OCI-LY3 (cell line): ENCODE results near the gene BZW2.

Experiments used
- H2AFZ ChIP-seq: fragments of 200-600, 300-600 bp; shearing (Covaris generic); 2 replicates; pipeline ENCODE4 v1.6.0; 2014; ENCODE audit warnings: antibody characterized with exemption, low read depth, low read length
- H3K27ac ChIP-seq: fragments of 200-600, 300-600 bp; sonication (generic); 2 replicates; pipeline ENCODE4 v1.5.1; 2014; ENCODE audit warnings: mild to moderate bottlenecking, low read length, moderate library complexity, mixed read lengths
- H3K27me3 ChIP-seq: fragments of 200-600, 300-600 bp; sonication (generic); 2 replicates; pipeline ENCODE4 v1.6.1; 2014; ENCODE audit warnings: low read depth, low read length, mixed read lengths
- H3K36me3 ChIP-seq: fragments of 200-600, 300-600 bp; sonication (generic); replicated peaks from 2 replicates; pipeline ENCODE3; 2014; ENCODE audit warnings: low read depth, low read length, mixed read lengths
- H3K4me1 ChIP-seq: fragments of 300-600, 200-600 bp; sonication (generic); 2 replicates; pipeline ENCODE4 v1.6.1; 2014; ENCODE audit warnings: low read length, mixed read lengths
- H3K4me2 ChIP-seq: fragments of 200-600, 300-600 bp; sonication (generic); 2 replicates; pipeline ENCODE4 v1.6.1; 2014; ENCODE audit warnings: low read length, mixed read lengths
- H3K4me3 ChIP-seq: fragments of 300-600, 200-600 bp; sonication (generic); 2 replicates; pipeline ENCODE4 v1.5.1; 2014; ENCODE audit warnings: antibody characterized with exemption, mild to moderate bottlenecking, low read length, moderate library complexity
- H3K79me2 ChIP-seq: fragments of 300-600, 200-600 bp; shearing (Covaris generic); 2 replicates; pipeline ENCODE4 v1.6.1; 2014; ENCODE audit warnings: mild to moderate bottlenecking, low read length, mixed read lengths
- H3K9ac ChIP-seq: fragments of 300-600, 200-600 bp; shearing (Covaris generic); 2 replicates; pipeline ENCODE4 v1.6.0; 2014; ENCODE audit warnings: mild to moderate bottlenecking, low read length, moderate library complexity
- H3K9me3 ChIP-seq: fragments of 200-600, 300-600 bp; shearing (Covaris generic); 2 replicates; pipeline ENCODE4 v1.6.1; 2014; ENCODE audit warnings: low read length, mixed read lengths; ENCODE audit not compliant: insufficient read depth
- H4K20me1 ChIP-seq: fragments of 200-600, 300-600 bp; sonication (generic); 2 replicates; pipeline ENCODE4 v1.6.1; 2016; ENCODE audit warnings: low read length, mixed read lengths; ENCODE audit not compliant: insufficient read depth
- CTCF ChIP-seq: fragments of 200-600, 300-600 bp; sonication (generic); IDR thresholded peaks from 2 replicates; pipeline ENCODE4 v1.5.1; 2014; ENCODE audit warnings: antibody characterized with exemption, low read length, low read depth
- EZH2phosphoT487 ChIP-seq: fragments of 200-600 bp; shearing (Covaris generic); IDR thresholded peaks from 2 replicates; pipeline ENCODE4 v1.6.1; 2018; ENCODE audit warnings: antibody characterized with exemption, mixed run types, low read depth

The BZW2 gene

GRCh38 chr7:16604054-16604453 lies 41.9 kb upstream of the BZW2 start:
- no peak overlapping the region for H3K4me3 ChIP-seq
- no peaks in the 10 kb centered on the region for H4K20me1 ChIP-seq
- no peak overlapping the region for H2AFZ ChIP-seq
- peaks cover 25% of the 10 kb centered on the region for H3K4me1 ChIP-seq
- no peaks in the 10 kb centered on the region for H3K9me3 ChIP-seq
- peaks cover 7% of the 10 kb centered on the region for H3K36me3 ChIP-seq
- no peaks in the 10 kb centered on the region for H3K27me3 ChIP-seq
- no peaks in the 10 kb centered on the region for H3K79me2 ChIP-seq
- TF ChIP-seq EZH2phosphoT487 (no peak), CTCF (peak; percentile 44)
- H3K27ac ChIP-seq = no peak overlapping the region
- no peak overlapping the region for H3K9ac ChIP-seq
- H3K4me2 ChIP-seq = no peak overlapping the region

GRCh38 chr7:16606704-16607103 lies 39.3 kb upstream of the BZW2 start:
- H3K79me2 ChIP-seq = no peaks in the 10 kb centered on the region
- no peak overlapping the region for H3K4me3 ChIP-seq
- TF ChIP-seq EZH2phosphoT487 (no peak), CTCF (no peak)
- no peaks in the 10 kb centered on the region for H3K9me3 ChIP-seq
- no peak overlapping the region for H3K9ac ChIP-seq
- H3K4me1 ChIP-seq = peaks cover 30% of the 10 kb centered on the region
- H3K36me3 ChIP-seq = peaks cover 9% of the 10 kb centered on the region
- no peaks in the 10 kb centered on the region for H3K27me3 ChIP-seq
- H3K4me2 ChIP-seq = peak overlapping the region; percentile 43
- H2AFZ ChIP-seq = no peak overlapping the region
- peak overlapping the region; percentile 73 for H3K27ac ChIP-seq
- no peaks in the 10 kb centered on the region for H4K20me1 ChIP-seq

GRCh38 chr7:16609842-16610450 lies 36.0 kb upstream of the BZW2 start:
- Histone ChIP-seq H3K9ac (no peak overlapping the region; the same call in 1 of the 2 replicates), H3K9me3 (no peaks in the 10 kb centered on the region), H3K27ac (peak overlapping the region; percentile 29; the same call in 1 of the 2 replicates), H3K4me3 (peak overlapping the region; percentile 45; the same call in 1 of the 2 replicates), H3K36me3 (peaks cover 9% of the 10 kb centered on the region), H3K4me1 (peaks cover 30% of the 10 kb centered on the region), H3K79me2 (no peaks in the 10 kb centered on the region), H3K4me2 (peak overlapping the region; percentile 63), H2AFZ (no peak overlapping the region), H4K20me1 (no peaks in the 10 kb centered on the region), H3K27me3 (no peaks in the 10 kb centered on the region)
- TF ChIP-seq EZH2phosphoT487 (no peak), CTCF (no peak)

- no peak overlapping the region for H3K9ac ChIP-seq
- H3K79me2 ChIP-seq = no peaks in the 10 kb centered on the region
- peaks cover 9% of the 10 kb centered on the region for H3K36me3 ChIP-seq
- H3K4me1 ChIP-seq = peaks cover 24% of the 10 kb centered on the region
- TF ChIP-seq CTCF (no peak), EZH2phosphoT487 (no peak)
- no peak overlapping the region for H3K4me3 ChIP-seq
- no peaks in the 10 kb centered on the region for H4K20me1 ChIP-seq
- no peak overlapping the region for H3K4me2 ChIP-seq
- H3K9me3 ChIP-seq = no peaks in the 10 kb centered on the region
- no peaks in the 10 kb centered on the region for H3K27me3 ChIP-seq
- H2AFZ ChIP-seq = no peak overlapping the region
- no peak overlapping the region for H3K27ac ChIP-seq
Observed at GRCh38 chr7:16611711-16612110, 34.3 kb upstream of the BZW2 start.
